Panc1 (cell line): ENCODE results near the gene PKP1.

Experiments used
- POLR2AphosphoS5 ChIP-seq: IDR thresholded peaks from 2 replicates; pipeline ENCODE4 v1.6.1; 2012; ENCODE audit warnings: mild to moderate bottlenecking, low read depth, low read length, moderate library complexity
- TF ChIP-seq, protein P1 (sequence below): fragments of 450-650 bp; IDR thresholded peaks from 2 replicates; pipeline ENCODE4 v1.5.1; 2017; ENCODE audit warnings: mild to moderate bottlenecking

GRCh38 chr1:201304126-201304525 lies 20.8 kb downstream of the PKP1 start:
- TF ChIP-seq, protein P1, sequence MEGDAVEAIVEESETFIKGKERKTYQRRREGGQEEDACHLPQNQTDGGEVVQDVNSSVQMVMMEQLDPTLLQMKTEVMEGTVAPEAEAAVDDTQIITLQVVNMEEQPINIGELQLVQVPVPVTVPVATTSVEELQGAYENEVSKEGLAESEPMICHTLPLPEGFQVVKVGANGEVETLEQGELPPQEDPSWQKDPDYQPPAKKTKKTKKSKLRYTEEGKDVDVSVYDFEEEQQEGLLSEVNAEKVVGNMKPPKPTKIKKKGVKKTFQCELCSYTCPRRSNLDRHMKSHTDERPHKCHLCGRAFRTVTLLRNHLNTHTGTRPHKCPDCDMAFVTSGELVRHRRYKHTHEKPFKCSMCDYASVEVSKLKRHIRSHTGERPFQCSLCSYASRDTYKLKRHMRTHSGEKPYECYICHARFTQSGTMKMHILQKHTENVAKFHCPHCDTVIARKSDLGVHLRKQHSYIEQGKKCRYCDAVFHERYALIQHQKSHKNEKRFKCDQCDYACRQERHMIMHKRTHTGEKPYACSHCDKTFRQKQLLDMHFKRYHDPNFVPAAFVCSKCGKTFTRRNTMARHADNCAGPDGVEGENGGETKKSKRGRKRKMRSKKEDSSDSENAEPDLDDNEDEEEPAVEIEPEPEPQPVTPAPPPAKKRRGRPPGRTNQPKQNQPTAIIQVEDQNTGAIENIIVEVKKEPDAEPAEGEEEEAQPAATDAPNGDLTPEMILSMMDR: no peak
- TF ChIP-seq POLR2AphosphoS5: no peak
